Memory B cell (primary cell): Measurements from ENCODE around the gene ZBTB7C.

Experiments
- ATAC-seq: fragments of 150-1000 bp; cut with Tn5 transposase; 2 replicates; pipeline ENCODE4 v1.10.0; 2021; ENCODE audit warnings: low read depth, mild to moderate bottlenecking, moderate library complexity
- DNase-seq, 2 donors: peaks; one replicate each; pipeline ENCODE4 v3.0.0; 2022; ENCODE audit warnings: low spot score in 2 of 2
- H3K27ac Mint-ChIP-seq: one replicate; pipeline ENCODE4 v1.8.0; 2022; ENCODE audit warnings: mild to moderate bottlenecking, moderate library complexity, mixed read lengths
- H3K27me3 Mint-ChIP-seq: one replicate; pipeline ENCODE4 v1.8.0; 2022; ENCODE audit warnings: mixed read lengths
- H3K36me3 Mint-ChIP-seq: one replicate; pipeline ENCODE4 v1.8.0; 2022; ENCODE audit warnings: mild to moderate bottlenecking, mixed read lengths
- H3K4me1 Mint-ChIP-seq: one replicate; pipeline ENCODE4 v1.8.0; 2022; ENCODE audit warnings: mixed read lengths
- H3K4me3 Mint-ChIP-seq: one replicate; pipeline ENCODE4 v1.8.0; 2022; ENCODE audit warnings: mild to moderate bottlenecking, moderate library complexity, mixed read lengths
- H3K9me3 Mint-ChIP-seq: one replicate; pipeline ENCODE4 v1.8.0; 2022; ENCODE audit warnings: mixed read lengths

Gene ZBTB7C

DNA sequence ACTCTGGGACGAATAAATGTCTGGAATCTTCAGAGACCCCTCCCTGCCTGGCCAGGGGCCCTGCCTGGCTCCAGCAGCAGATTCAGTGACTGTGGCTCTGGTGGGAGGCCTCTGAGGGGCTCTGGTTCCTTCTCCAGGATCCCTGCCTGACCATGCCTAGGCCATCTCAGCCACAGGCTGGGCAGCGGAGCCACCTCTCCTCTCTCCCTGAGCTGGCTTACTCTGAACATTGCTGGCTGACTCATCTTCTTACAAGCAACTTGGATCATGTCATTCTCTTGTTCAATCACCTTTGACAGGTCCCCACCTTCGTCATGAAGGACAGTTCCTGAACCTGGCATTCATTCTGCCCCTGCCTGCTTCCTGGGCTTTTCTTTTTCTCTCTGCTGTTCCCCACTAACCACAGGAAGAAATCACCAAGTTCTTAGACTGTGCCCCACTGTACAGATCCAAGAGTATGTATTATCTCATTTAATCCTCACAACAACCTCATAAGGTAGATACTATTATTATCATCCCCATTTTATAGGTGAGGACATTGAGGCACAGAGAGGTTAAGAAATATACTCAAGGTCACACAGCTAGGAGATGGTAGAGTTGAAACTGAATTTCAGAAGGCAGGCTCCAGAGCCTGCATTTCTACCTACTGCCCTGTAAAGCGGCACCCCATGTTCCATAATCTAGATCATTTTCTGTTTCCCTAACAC, 323.2 kb downstream of the ZBTB7C start:
- no peaks in the 10 kb centered on the region for H3K9me3 Mint-ChIP-seq
- H3K4me1 Mint-ChIP-seq: no peaks in the 10 kb centered on the region
- no peak overlapping the region for H3K4me3 Mint-ChIP-seq
- no peak for ATAC-seq
- H3K27ac Mint-ChIP-seq: no peak overlapping the region
- no peak for DNase-seq
- H3K36me3 Mint-ChIP-seq: no peaks in the 10 kb centered on the region
- H3K27me3 Mint-ChIP-seq: peaks cover 7% of the 10 kb centered on the region

- H3K4me1 Mint-ChIP-seq: peaks cover 3% of the 10 kb centered on the region
- no peaks in the 10 kb centered on the region for H3K36me3 Mint-ChIP-seq
- no peak overlapping the region for H3K4me3 Mint-ChIP-seq
- peaks cover 7% of the 10 kb centered on the region for H3K27me3 Mint-ChIP-seq
- no peak overlapping the region for H3K27ac Mint-ChIP-seq
- DNase-seq (no peak), ATAC-seq (no peak)
- no peaks in the 10 kb centered on the region for H3K9me3 Mint-ChIP-seq
These were observed 324.3 kb downstream of the ZBTB7C start for GRCh38 chr18:48084858-48085257.

GRCh38 chr18:48084041-48084757, 325.0 kb downstream of the ZBTB7C start:
- Mint-ChIP-seq H3K4me1 (peaks cover 3% of the 10 kb centered on the region), H3K36me3 (no peaks in the 10 kb centered on the region), H3K27ac (no peak overlapping the region), H3K4me3 (no peak overlapping the region), H3K27me3 (peaks cover 7% of the 10 kb centered on the region), H3K9me3 (no peaks in the 10 kb centered on the region)
- ATAC-seq (no peak), DNase-seq (no peak)

DNA sequence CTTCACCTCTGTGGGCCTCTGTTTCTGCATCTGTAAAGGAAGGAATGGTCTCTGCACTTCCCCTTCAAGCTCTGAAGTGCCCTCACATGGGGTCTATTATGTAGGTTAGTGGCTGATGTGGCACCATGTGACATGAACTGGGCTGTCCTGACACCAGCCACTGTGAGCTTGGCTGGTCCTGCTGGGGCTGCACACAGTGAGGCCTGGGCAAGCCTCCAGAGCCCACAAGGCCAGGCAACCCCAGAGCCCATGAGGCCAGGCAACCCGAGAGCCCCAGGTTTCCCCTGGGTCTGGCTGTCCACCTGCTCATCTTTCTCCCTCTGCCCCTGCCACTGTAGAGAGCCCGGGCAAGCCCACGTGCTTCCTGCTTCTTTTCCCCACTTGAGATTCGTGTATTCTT, 328.6 kb downstream of the ZBTB7C start:
- Mint-ChIP-seq H3K36me3 (no peaks in the 10 kb centered on the region), H3K9me3 (no peaks in the 10 kb centered on the region), H3K27ac (no peak overlapping the region), H3K4me3 (no peak overlapping the region), H3K4me1 (peaks cover 3% of the 10 kb centered on the region), H3K27me3 (peaks cover 3% of the 10 kb centered on the region)
- DNase-seq: no peak
- no peak for ATAC-seq

- Mint-ChIP-seq H3K4me1 (peaks cover 3% of the 10 kb centered on the region), H3K27ac (no peak overlapping the region), H3K4me3 (no peak overlapping the region), H3K9me3 (no peaks in the 10 kb centered on the region), H3K36me3 (no peaks in the 10 kb centered on the region), H3K27me3 (peaks cover 3% of the 10 kb centered on the region)
- DNase-seq (no peak), ATAC-seq (no peak)
These were observed 329.3 kb downstream of the ZBTB7C start for GRCh38 chr18:48079885-48080284.

DNA sequence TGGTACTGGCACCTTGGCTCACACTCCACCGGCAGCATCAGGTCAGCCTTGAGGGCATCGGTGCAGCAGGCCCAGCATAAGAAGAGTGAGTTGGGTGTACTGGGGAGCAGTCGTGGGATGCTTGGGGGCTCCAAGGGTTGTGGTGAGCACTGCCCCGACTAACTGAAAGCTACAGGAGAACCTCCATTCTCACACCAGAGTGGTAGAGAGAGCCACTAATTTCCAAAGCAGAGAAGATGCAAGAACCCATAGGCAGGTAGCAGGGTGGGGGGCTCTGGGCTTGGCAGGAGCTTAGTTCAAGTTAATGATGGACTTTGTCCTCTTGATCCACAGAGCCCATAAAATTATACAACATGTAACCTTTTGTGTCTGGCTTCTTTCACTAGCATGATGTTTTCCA, 330.7 kb downstream of the ZBTB7C start:
- H3K9me3 Mint-ChIP-seq: no peaks in the 10 kb centered on the region
- peaks cover 4% of the 10 kb centered on the region for H3K27me3 Mint-ChIP-seq
- DNase-seq: no peak
- H3K4me1 Mint-ChIP-seq: peaks cover 3% of the 10 kb centered on the region
- H3K36me3 Mint-ChIP-seq: no peaks in the 10 kb centered on the region
- H3K27ac Mint-ChIP-seq: no peak overlapping the region
- no peak for ATAC-seq
- no peak overlapping the region for H3K4me3 Mint-ChIP-seq

GRCh38 chr18:48077291-48077690, 331.9 kb downstream of the ZBTB7C start:
- Mint-ChIP-seq H3K9me3 (no peaks in the 10 kb centered on the region), H3K27ac (no peak overlapping the region), H3K27me3 (peaks cover 4% of the 10 kb centered on the region), H3K4me3 (no peak overlapping the region), H3K36me3 (no peaks in the 10 kb centered on the region), H3K4me1 (peaks cover 3% of the 10 kb centered on the region)
- ATAC-seq (no peak), DNase-seq (no peak)

GRCh38 chr18:48076461-48076860, 332.7 kb downstream of the ZBTB7C start:
- H3K27ac Mint-ChIP-seq: no peak overlapping the region
- no peaks in the 10 kb centered on the region for H3K36me3 Mint-ChIP-seq
- no peaks in the 10 kb centered on the region for H3K9me3 Mint-ChIP-seq
- peaks cover 3% of the 10 kb centered on the region for H3K4me1 Mint-ChIP-seq
- ATAC-seq (no peak), DNase-seq (no peak)
- peaks cover 8% of the 10 kb centered on the region for H3K27me3 Mint-ChIP-seq
- no peak overlapping the region for H3K4me3 Mint-ChIP-seq

DNA sequence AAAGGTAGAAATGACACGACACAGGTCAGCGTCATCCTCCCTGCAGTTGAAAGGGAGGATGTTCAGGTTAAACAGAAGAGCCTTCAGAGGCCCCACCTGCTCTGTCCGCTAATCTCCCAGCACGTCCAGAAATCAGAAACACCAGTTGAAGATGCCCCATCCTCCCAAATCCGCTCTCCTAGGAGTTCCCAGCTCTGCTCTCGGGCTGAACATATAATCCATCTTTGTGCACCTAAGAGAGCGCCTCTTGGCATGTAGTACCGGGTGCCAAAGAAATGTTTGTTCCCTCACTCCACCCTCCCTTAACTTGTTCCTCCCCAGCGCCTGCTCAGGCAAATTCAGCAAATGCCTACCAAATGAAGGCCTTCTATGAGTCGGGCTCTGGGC, 333.5 kb downstream of the ZBTB7C start:
- no peak overlapping the region for H3K27ac Mint-ChIP-seq
- H3K4me1 Mint-ChIP-seq: peaks cover under 1% of the 10 kb centered on the region
- DNase-seq (no peak), ATAC-seq (no peak)
- no peak overlapping the region for H3K4me3 Mint-ChIP-seq
- H3K36me3 Mint-ChIP-seq: no peaks in the 10 kb centered on the region
- peaks cover 12% of the 10 kb centered on the region for H3K27me3 Mint-ChIP-seq
- H3K9me3 Mint-ChIP-seq: no peaks in the 10 kb centered on the region

GRCh38 chr18:48074929-48075706, 334.1 kb downstream of the ZBTB7C start:
- Mint-ChIP-seq H3K27ac (no peak overlapping the region), H3K36me3 (no peaks in the 10 kb centered on the region), H3K4me3 (no peak overlapping the region), H3K9me3 (no peaks in the 10 kb centered on the region), H3K27me3 (peaks cover 13% of the 10 kb centered on the region), H3K4me1 (no peaks in the 10 kb centered on the region)
- ATAC-seq: no peak
- no peak for DNase-seq

- H3K36me3 Mint-ChIP-seq: no peaks in the 10 kb centered on the region
- no peak overlapping the region for H3K27ac Mint-ChIP-seq
- H3K27me3 Mint-ChIP-seq: peaks cover 20% of the 10 kb centered on the region
- H3K4me3 Mint-ChIP-seq: no peak overlapping the region
- DNase-seq (no peak), ATAC-seq (no peak)
- H3K9me3 Mint-ChIP-seq: no peaks in the 10 kb centered on the region
- H3K4me1 Mint-ChIP-seq: no peaks in the 10 kb centered on the region
These were observed 335.8 kb downstream of the ZBTB7C start for GRCh38 chr18:48073211-48073930.

GRCh38 chr18:48072428-48073204, 336.6 kb downstream of the ZBTB7C start:
- no peak overlapping the region for H3K4me3 Mint-ChIP-seq
- H3K9me3 Mint-ChIP-seq: no peaks in the 10 kb centered on the region
- H3K4me1 Mint-ChIP-seq: no peaks in the 10 kb centered on the region
- peaks cover 19% of the 10 kb centered on the region for H3K27me3 Mint-ChIP-seq
- no peak overlapping the region for H3K27ac Mint-ChIP-seq
- no peaks in the 10 kb centered on the region for H3K36me3 Mint-ChIP-seq
- ATAC-seq (no peak), DNase-seq (no peak)

- DNase-seq: no peak
- H3K4me3 Mint-ChIP-seq: no peak overlapping the region
- no peaks in the 10 kb centered on the region for H3K9me3 Mint-ChIP-seq
- H3K27ac Mint-ChIP-seq: no peak overlapping the region
- ATAC-seq: no peak
- H3K4me1 Mint-ChIP-seq: no peaks in the 10 kb centered on the region
- H3K36me3 Mint-ChIP-seq: no peaks in the 10 kb centered on the region
- H3K27me3 Mint-ChIP-seq: peaks cover 17% of the 10 kb centered on the region
These were observed 340.2 kb downstream of the ZBTB7C start for GRCh38 chr18:48068916-48069445.
